A673 (cell line): ENCODE measurements around the gene TC2N. TPM values are rescaled to one million over a fixed set of nuclear protein-coding genes. Genes with fewer than 3 reads are reported as not detected.

Experiments
- BruUV-seq: library from RNA; stranded (reverse); fragments of 400-500 nt; replicated peaks from 2 replicates; lab custom pipeline; 2021; lab: Mats Ljungman, UMichigan
- CTCF ChIA-PET: fragments of 300-600 bp; sonication (Branson Sonifier 250); formaldehyde crosslinking; loops from one replicate; lab custom pipeline; 2022; ENCODE audit warnings: antibody characterized with exemption; lab: Charles Lee
- POLR2A ChIA-PET: fragments of 300-600 bp; sonication (Branson Sonifier 250); formaldehyde crosslinking; loops from one replicate; lab custom pipeline; 2022; ENCODE audit warnings: antibody characterized with exemption; ENCODE audit not compliant: low non-redundant PET; lab: Charles Lee
- DNase-seq: peaks from one replicate; pipeline ENCODE4 v3.0.0-alpha.2; 2015; ENCODE audit warnings: low spot score
- H3K27ac ChIP-seq: fragments of 200-600 bp; sonication (generic); 2 replicates; pipeline ENCODE4 v1.5.1; 2016; ENCODE audit warnings: mixed run types, low read depth, mild to moderate bottlenecking, mixed read lengths, antibody characterized with exemption, low read length; ENCODE audit not compliant: poor library complexity, severe bottlenecking
- H3K27me3 ChIP-seq: fragments of 200-600 bp; sonication (generic); replicated peaks from 2 replicates; pipeline ENCODE4 v1.6.1; 2017; ENCODE audit warnings: mixed run types, low read depth, mild to moderate bottlenecking, mixed read lengths, antibody characterized with exemption, low read length; ENCODE audit not compliant: insufficient read depth, poor library complexity
- H3K36me3 ChIP-seq: fragments of 200-600 bp; sonication (generic); 2 replicates; pipeline ENCODE4 v1.6.1; 2016; ENCODE audit warnings: mixed run types, mild to moderate bottlenecking, mixed read lengths, antibody characterized with exemption, low read length; ENCODE audit not compliant: insufficient read depth, poor library complexity, severe bottlenecking
- H3K4me1 ChIP-seq: fragments of 200-600 bp; sonication (generic); 2 replicates; pipeline ENCODE4 v1.6.1; 2017; ENCODE audit warnings: mixed run types, mild to moderate bottlenecking, mixed read lengths, antibody characterized with exemption, low read length; ENCODE audit not compliant: insufficient read depth, poor library complexity, severe bottlenecking
- H3K4me3 ChIP-seq: fragments of 200-600 bp; sonication (generic); 2 replicates; pipeline ENCODE4 v1.5.1; 2016; ENCODE audit warnings: low read depth, mixed run types, mild to moderate bottlenecking, mixed read lengths, low read length; ENCODE audit not compliant: poor library complexity, severe bottlenecking
- H3K9me3 ChIP-seq: fragments of 200-600 bp; sonication (generic); 2 replicates; pipeline ENCODE4 v1.6.1; 2016; ENCODE audit warnings: mixed run types, low read depth, mild to moderate bottlenecking, mixed read lengths, antibody characterized with exemption, low read length; ENCODE audit not compliant: poor library complexity, severe bottlenecking
- CTCF ChIP-seq: fragments of 300-800, 200-600 bp; sonication (generic); conservative IDR thresholded peaks from 2 replicates; pipeline ENCODE4 v1.5.1; 2017; ENCODE audit warnings: low read depth, mild to moderate bottlenecking, antibody characterized with exemption, low read length, moderate library complexity, mixed read lengths
- EZH2 ChIP-seq: fragments of 200-600 bp; sonication (generic); IDR thresholded peaks from 2 replicates; pipeline ENCODE4 v1.6.1; 2017; ENCODE audit warnings: borderline replicate concordance, low read depth, mild to moderate bottlenecking, mixed read lengths, antibody characterized with exemption, low read length; ENCODE audit not compliant: poor library complexity, severe bottlenecking
- intact Hi-C: fragments of 100-400 bp; cut with micrococcal nuclease; formaldehyde crosslinking; loops from one replicate; pipeline ENCODE4 v1.10.0; 2022; ENCODE audit not compliant: unreplicated experiment
- total RNA-seq: library from RNA; stranded (reverse); gene quantifications from 2 replicates; pipeline ENCODE4 v1.2.3, GENCODE V29; 2021

Gene TC2N
- total RNA-seq, 1 experiment from 2014 or later, result 0.45 TPM

DNA sequence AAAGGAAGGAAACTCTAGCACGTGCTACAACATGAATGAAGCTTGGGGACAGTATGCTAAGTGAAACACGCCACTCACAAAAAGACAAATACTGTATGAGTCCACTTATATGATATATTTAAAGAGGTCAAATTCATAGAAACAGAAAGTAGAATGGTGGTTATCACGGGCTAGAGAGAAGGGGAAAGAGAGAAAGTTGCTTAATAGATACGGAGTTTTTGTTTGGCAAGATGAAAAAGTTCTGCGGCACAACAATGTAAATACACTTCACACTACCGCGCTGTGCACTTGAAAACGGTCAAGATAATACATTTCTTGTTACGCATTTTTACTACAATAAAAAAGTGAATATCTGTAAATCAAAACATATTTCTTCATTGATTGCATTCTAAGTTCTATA lies 42.9 kb upstream of the TC2N start:
- no TSS peak for BruUV-seq
- no peaks in the 10 kb centered on the region for H3K9me3 ChIP-seq
- no peak for TF ChIP-seq CTCF
- TF ChIP-seq EZH2, result no peak

DNA sequence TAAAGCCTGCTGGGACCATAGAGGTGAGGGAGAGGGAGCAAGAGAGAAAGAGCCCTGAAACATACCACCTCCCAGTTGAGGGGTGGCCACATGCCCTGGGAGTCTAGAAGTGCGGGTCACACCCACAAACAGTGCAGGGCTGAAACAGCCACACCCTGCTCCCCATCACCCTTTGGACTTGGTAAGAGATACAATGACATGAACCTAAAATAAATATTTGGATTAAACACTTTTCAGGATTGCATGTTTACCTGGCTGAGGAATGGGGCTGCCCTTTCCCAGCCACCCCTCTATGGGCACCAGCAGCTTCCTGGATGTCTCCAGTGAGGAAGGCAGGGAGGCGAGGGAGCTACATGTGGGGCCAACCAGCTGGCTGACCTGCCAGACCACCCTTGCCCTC lies 39.0 kb upstream of the TC2N start:
- BruUV-seq, result no TSS peak
- intact Hi-C loops, result no loop called here

More for the DNA sequence above, 42.9 kb upstream of the TC2N start:
- CTCF ChIA-PET, result no interaction called here
- Histone ChIP-seq H3K27me3 (no peaks in the 10 kb centered on the region), H3K4me3 (no peak overlapping the region), H3K36me3 (no peaks in the 10 kb centered on the region), H3K27ac (no peak overlapping the region), H3K4me1 (no peaks in the 10 kb centered on the region)
- DNase-seq, result no peak
- intact Hi-C loops, result loop anchor here (2.0 to 10.0 kb wide), 3 partner anchors 259 to 588 kb away; partner anchors contain the start of gene CCDC88C
- POLR2A ChIA-PET, result no interaction called here

DNA sequence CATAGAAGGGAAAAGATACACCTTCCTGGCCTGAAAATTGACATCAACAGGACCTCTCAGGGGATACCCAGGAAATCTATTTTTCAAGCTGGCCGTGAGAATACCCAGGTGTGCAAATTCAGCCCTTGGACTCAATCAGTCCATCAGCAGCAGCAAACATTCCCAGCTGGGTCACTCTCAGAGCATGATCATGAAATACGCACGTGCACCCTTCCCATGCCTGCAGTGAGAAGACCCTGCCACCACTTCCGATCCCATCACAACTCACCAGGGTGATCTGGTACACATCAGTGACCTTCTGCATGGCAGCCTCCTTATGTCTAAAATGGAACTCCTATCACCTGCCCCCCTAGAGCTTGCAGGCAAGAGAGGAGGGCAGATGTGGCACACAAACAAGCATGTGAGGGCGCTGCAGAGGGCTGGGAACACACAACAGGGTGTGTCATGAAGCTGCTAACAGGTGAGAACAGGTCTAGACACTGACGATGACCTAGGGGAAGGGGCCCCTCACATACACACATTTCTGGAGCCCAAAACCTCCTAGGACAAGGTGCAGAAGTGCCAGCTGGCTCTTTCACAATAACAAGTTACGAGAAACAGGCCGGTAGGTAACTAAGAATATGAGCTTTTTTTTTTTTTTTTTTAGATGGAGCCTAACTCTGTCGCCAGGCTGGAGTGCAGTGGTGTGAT lies 37.8 kb upstream of the TC2N start:
- Histone ChIP-seq H3K27ac (no peak overlapping the region), H3K4me1 (no peaks in the 10 kb centered on the region), H3K27me3 (no peaks in the 10 kb centered on the region), H3K9me3 (no peaks in the 10 kb centered on the region), H3K36me3 (no peaks in the 10 kb centered on the region), H3K4me3 (no peak overlapping the region)
- intact Hi-C loops, result no loop called here
- no peak for TF ChIP-seq EZH2
- no peak for TF ChIP-seq CTCF
- CTCF ChIA-PET, result no interaction called here
- POLR2A ChIA-PET, result no interaction called here
- no TSS peak for BruUV-seq
- no peak for DNase-seq

More for the DNA sequence above, 39.0 kb upstream of the TC2N start:
- no peak for TF ChIP-seq CTCF
- no peak for TF ChIP-seq EZH2
- CTCF ChIA-PET, result no interaction called here
- H3K4me1 ChIP-seq, result no peaks in the 10 kb centered on the region
- POLR2A ChIA-PET, result no interaction called here
- DNase-seq, result no peak
- no peaks in the 10 kb centered on the region for H3K9me3 ChIP-seq
- H3K4me3 ChIP-seq, result no peak overlapping the region
- no peaks in the 10 kb centered on the region for H3K36me3 ChIP-seq
- H3K27ac ChIP-seq, result no peak overlapping the region
- no peaks in the 10 kb centered on the region for H3K27me3 ChIP-seq
